ENCODE results near the gene TBC1D22A. TPM values are rescaled to one million over a fixed set of nuclear protein-coding genes. Genes with fewer than 3 reads are reported as not detected.
A peak's percentile ranks its signal among the peaks of the same experiment; 100 is the strongest.

TBC1D22A gene
- total and polyA plus RNA-seq, 10 of the 15 experiments (the other 5 are each of a cell fraction or from before 2014, with no cell fraction given): 0.63 to 44.7 (median 27.4) TPM

GRCh38 chr22:46737105-46737975 is 25.1 kb upstream of the TBC1D22A start:
- FAIRE-seq: peak; percentile 57
- SMC1A ChIA-PET (ENCODE audit: uncharacterized antibody, unreplicated experiment): no interaction called here
- peaks cover 40% of the 10 kb centered on the region for H3K79me2 ChIP-seq (ENCODE audit: control insufficient read depth, insufficient read depth, low read length)
- in situ Hi-C loops (cut with MboI) (no loop called here), intact Hi-C loops (cut with micrococcal nuclease; ENCODE audit: unreplicated experiment) (loop anchor here (5.0 kb wide), 2 partner anchors 150 to 175 kb away; no protein-coding TSS in a partner anchor)
- CTCF ChIA-PET: no interaction called here
- no peaks in the 10 kb centered on the region for H3K9me3 ChIP-seq (replicated peaks; ENCODE audit: control insufficient read depth, insufficient read depth, low read length)
- H3K4me3 ChIP-seq: peak overlapping the region; percentile 96
- peaks cover 30% of the 10 kb centered on the region for H3K4me1 ChIP-seq (ENCODE audit: control insufficient read depth, insufficient read depth, low read length)
- DNase-seq (ENCODE audit: low read depth, low spot score): no peak
- peak overlapping the region; percentile 75 for H3K9ac ChIP-seq (ENCODE audit: control insufficient read depth, insufficient read depth, low read length)
- RAD21 ChIA-PET (ENCODE audit: unreplicated experiment): interaction anchor here (1.8 to 2.5 kb wide), 2 partner anchors 33 to 173 kb away, joined by 5 to 13 read pairs; no protein-coding TSS in a partner anchor
- POLR2A ChIA-PET: no interaction called here
- no TSS peak for BruUV-seq (replicated peaks)
- peak overlapping the region; percentile 51; the same call in 1 of the 2 replicates for H2AFZ ChIP-seq (ENCODE audit: control insufficient read depth, low read depth, low read length)
- peak; percentile 46 for ATAC-seq
- H3K4me2 ChIP-seq (ENCODE audit: control insufficient read depth, insufficient read depth): peak overlapping the region; percentile 67
- H3K36me3 ChIP-seq (ENCODE audit: control insufficient read depth in 2 of 2, insufficient read depth in 2 of 2, low read length in 1 of 2): no peaks in the 10 kb centered on the region
- WGBS (ENCODE audit: insufficient coverage, insufficient replicate concordance, low lambda C conversion rate, missing lambda C conversion rate): 10% methylated on average over 31 of the region's 53 CpGs
- peak overlapping the region; percentile 63 for H3K27ac ChIP-seq (ENCODE audit: control insufficient read depth, insufficient read depth)
- no peaks in the 10 kb centered on the region for H3K27me3 ChIP-seq (replicated peaks in 1 of 2; ENCODE audit: control insufficient read depth in 2 of 2, insufficient read depth in 2 of 2, low read length in 1 of 2)
- peaks cover 3% of the 10 kb centered on the region; the same call in 1 of the 2 replicates for H4K20me1 ChIP-seq (ENCODE audit: control insufficient read depth, insufficient read depth)
- TF ChIP-seq ETV6 (conservative IDR thresholded peaks at IDR 0.05 in 1 of 2, IDR thresholded peaks at IDR 0.05 in 1 of 2; ENCODE audit: borderline replicate concordance in 1 of 2, low read depth in 1 of 2) (peak in 1 of 2 experiments; percentile 40; a peak in 1 of 4 replicates), EED (IDR thresholded peaks at IDR 0.05; ENCODE audit: low read depth) (peak; percentile 79), RUNX3 (IDR thresholded peaks at IDR 0.05; ENCODE audit: low read length) (peak; percentile 54), HDAC6 (IDR thresholded peaks at IDR 0.05; ENCODE audit: unreplicated experiment) (peak; percentile 79), YY1 (IDR thresholded peaks at IDR 0.05; ENCODE audit: low read depth, low read length) (0 out of 2 replicates have a peak, but pooled peaks have one; percentile 12), SMARCA5 (IDR thresholded peaks at IDR 0.05) (0 out of 2 replicates have a peak, but pooled peaks have one; percentile 18), MLLT1 (IDR thresholded peaks at IDR 0.05) (peak; percentile 63; the same call in 1 of the 2 replicates), DPF2 (IDR thresholded peaks at IDR 0.05) (peak; percentile 61; the same call in 1 of the 2 replicates), IKZF2 (IDR thresholded peaks at IDR 0.05) (peak; percentile 43 to 54), BCL3 (IDR thresholded peaks at IDR 0.05; ENCODE audit: borderline replicate concordance, insufficient read depth, low read depth, low read length, poor library complexity, severe bottlenecking) (no peak), SPI1 (IDR thresholded peaks at IDR 0.05; ENCODE audit: borderline replicate concordance, insufficient read depth, low read depth, low read length) (peak; percentile 49; the same call in 1 of the 2 replicates), CREB1 (IDR thresholded peaks at IDR 0.05; ENCODE audit: low read depth) (peak; percentile 43; the same call in 1 of the 2 replicates), MTA3 (IDR thresholded peaks at IDR 0.05; ENCODE audit: borderline replicate concordance, low read length) (peak; percentile 49; the same call in 1 of the 2 replicates), SP1 (IDR thresholded peaks at IDR 0.05; ENCODE audit: low read depth, low read length) (peak; percentile 38), LARP7 (IDR thresholded peaks at IDR 0.05) (no peak), ZSCAN29 (IDR thresholded peaks at IDR 0.05) (no peak), NR2F1 (conservative IDR thresholded peaks at IDR 0.05) (peak; percentile 52; the same call in 1 of the 2 replicates), HCFC1 (IDR thresholded peaks at IDR 0.05; ENCODE audit: low read length) (no peak)

Data from GM12878 (cell line).